B cell (primary cell): ENCODE results near the gene APPBP2. TPM values are rescaled to one million over a fixed set of nuclear protein-coding genes. Genes with fewer than 3 reads are reported as not detected.

Source experiments
- ATAC-seq: fragments of 200-7000 bp; cut with Tn5 transposase; one replicate; pipeline ENCODE4 v1.10.0; 2021; ENCODE audit warnings: low read depth, mild to moderate bottlenecking, moderate number of reproducible peaks, moderate library complexity
- CTCF ChIA-PET: fragments of 350-600 bp; sonication (Branson Sonifier 250); formaldehyde crosslinking; loops from one replicate; lab custom pipeline; 2021; ENCODE audit warnings: antibody characterized with exemption, inconsistent platforms; lab: Charles Lee
- POLR2A ChIA-PET: fragments of 350-600 bp; sonication (Branson Sonifier 250); formaldehyde crosslinking; loops from one replicate; lab custom pipeline; 2021; ENCODE audit warnings: antibody characterized with exemption; lab: Charles Lee
- DNase-seq: peaks from one replicate; pipeline ENCODE4 v3.0.0; 2013
- H2AFZ ChIP-seq: 2 replicates; pipeline ENCODE4 v1.6.1; 2012; ENCODE audit warnings: mild to moderate bottlenecking, low read depth, low read length; ENCODE audit not compliant: insufficient read depth, poor library complexity, severe bottlenecking
- H3K27ac ChIP-seq, 2 donors: 1 replicate in 1 of 2; 2 replicates in 1 of 2; pipeline ENCODE4 v1.5.1; 2012 to 2013; ENCODE audit warnings: low read length in 2 of 2, mild to moderate bottlenecking in 2 of 2, moderate library complexity in 1 of 2
- H3K27me3 ChIP-seq, 4 experiments: fragments of 200-600 bp in 1 of 4; sonication (generic) in 1 of 4; replicated peaks in 1 of 4; 1 replicate in 2 of 4; 2 replicates in 2 of 4; pipeline versions ENCODE4 v1.6.1 to v1.7.0; 2013 to 2016; ENCODE audit warnings: low read length in 3 of 4, mild to moderate bottlenecking in 2 of 4, mixed read lengths in 1 of 4, moderate library complexity in 1 of 4; ENCODE audit not compliant: insufficient read depth in 4 of 4, control insufficient read depth in 3 of 4; ENCODE audit errors: control extremely low read depth in 1 of 4
- H3K36me3 ChIP-seq, 2 experiments: replicated peaks in 1 of 2; 1 replicate in 1 of 2; 2 replicates in 1 of 2; pipeline versions ENCODE4 v1.6.1 to v1.7.1; 2013; ENCODE audit warnings: low read length in 1 of 2; ENCODE audit not compliant: insufficient read depth in 2 of 2, control insufficient read depth in 1 of 2; ENCODE audit errors: control extremely low read depth in 1 of 2, extremely low read depth in 1 of 2
- H3K4me1 ChIP-seq, 2 donors: fragments of 200-600 bp in 1 of 2; sonication (generic) in 1 of 2; 1 replicate in 1 of 2; 2 replicates in 1 of 2; pipeline versions ENCODE4 v1.5.1 to v1.6.1; 2013 to 2017; ENCODE audit warnings: low read length in 2 of 2; ENCODE audit not compliant: control insufficient read depth in 2 of 2, insufficient read depth in 2 of 2
- H3K4me2 ChIP-seq: replicated peaks from 2 replicates; pipeline ENCODE3; 2012; ENCODE audit warnings: mild to moderate bottlenecking, low read depth, low read length; ENCODE audit not compliant: poor library complexity, severe bottlenecking
- H3K4me3 ChIP-seq, 5 experiments: fragments of 200-600 bp in 1 of 5; sonication (generic) in 1 of 5; 1 replicate in 3 of 5; 2 replicates in 2 of 5; pipeline versions ENCODE4 v1.5.1 to v1.7.0; 2011 to 2016; ENCODE audit warnings: low read length in 4 of 5, mild to moderate bottlenecking in 4 of 5, low read depth in 2 of 5, control low read depth in 1 of 5, moderate library complexity in 1 of 5; ENCODE audit not compliant: insufficient read depth in 1 of 5; ENCODE audit errors: control extremely low read depth in 1 of 5, extremely low read depth in 1 of 5
- H3K79me2 ChIP-seq: fragments of 200-600 bp; sonication (generic); one replicate; pipeline ENCODE4 v1.6.0; 2016; ENCODE audit warnings: low read length; ENCODE audit not compliant: control insufficient read depth, insufficient read depth
- H3K9ac ChIP-seq: fragments of 200-600 bp; sonication (generic); 2 replicates; pipeline ENCODE4 v1.6.1; 2017; ENCODE audit warnings: mild to moderate bottlenecking, low read length, moderate library complexity
- H3K9me3 ChIP-seq, 3 donors: one replicate each; pipeline versions ENCODE4 v1.6.1 to v1.7.1; 2013; ENCODE audit warnings: low read length in 2 of 3; ENCODE audit not compliant: control insufficient read depth in 2 of 3, insufficient read depth in 1 of 3; ENCODE audit errors: control extremely low read depth in 1 of 3
- H4K20me1 ChIP-seq: 2 replicates; pipeline ENCODE4 v1.6.0; 2012; ENCODE audit warnings: mild to moderate bottlenecking, low read length; ENCODE audit not compliant: insufficient read depth, control insufficient read depth, poor library complexity, severe bottlenecking
- H3K27ac Mint-ChIP-seq: one replicate; pipeline ENCODE4 v1.8.0; 2021; ENCODE audit warnings: mixed read lengths
- H3K27me3 Mint-ChIP-seq: one replicate; pipeline ENCODE4 v1.8.0; 2021; ENCODE audit warnings: mixed read lengths
- H3K4me1 Mint-ChIP-seq: one replicate; pipeline ENCODE4 v1.8.0; 2021; ENCODE audit warnings: mixed read lengths
- H3K4me3 Mint-ChIP-seq: one replicate; pipeline ENCODE4 v1.8.0; 2021; ENCODE audit warnings: mixed read lengths
- H3K9me3 Mint-ChIP-seq: one replicate; pipeline ENCODE4 v1.8.0; 2022; ENCODE audit warnings: mixed read lengths; ENCODE audit not compliant: insufficient read depth
- CTCF ChIP-seq: fragments of 200-600 bp; IDR thresholded peaks from one replicate; pipeline ENCODE4 v1.8.0; 2022; ENCODE audit warnings: antibody characterized with exemption, mild to moderate bottlenecking
- EZH2 ChIP-seq: IDR thresholded peaks from 2 replicates; pipeline ENCODE4 v1.6.1; 2012; ENCODE audit warnings: borderline replicate concordance, low read depth, mild to moderate bottlenecking, moderate library complexity, low read length; ENCODE audit not compliant: insufficient read depth, poor library complexity, severe bottlenecking
- WGBS: methylation state at CpG from one replicate; pipeline ENCODE4 v1.1.5; 2013; ENCODE audit warnings: missing lambda C conversion rate; ENCODE audit not compliant: insufficient coverage; 5-methylcytosine and 5-hydroxymethylcytosine counted together
- intact Hi-C: fragments of 100-400 bp; cut with micrococcal nuclease; formaldehyde crosslinking; loops from one replicate; pipeline ENCODE4 v1.10.0; 2022
- polyA plus RNA-seq: library from polyadenylated mRNA; depleted of rRNA; stranded (reverse); fragments of >200 nt; gene quantifications from 2 replicates; pipeline ENCODE4 v1.2.3, GENCODE V29; 2012
- total RNA-seq, 2 donors: library from RNA; stranded (reverse); fragments of 120-200 nt in 1 of 2; gene quantifications; 1 replicate in 1 of 2; 2 replicates in 1 of 2; pipeline versions ENCODE4 v1.2.3 to v1.2.4, GENCODE V29; 2013 to 2022

APPBP2 gene
- total and polyA plus RNA-seq, 2 donors (not counting 1 experiment from before 2014, with no cell fraction given), result 6.3 to 38.8 TPM

- H3K4me1 Mint-ChIP-seq, result peaks cover 11% of the 10 kb centered on the region
- H3K4me1 ChIP-seq, result no peaks in the 10 kb centered on the region
- H3K36me3 ChIP-seq, result peaks cover 5 to 18% of the 10 kb centered on the region in 2 experiments
- no CpG with 5 or more reads among the region's 2 CpGs for WGBS
- H3K4me3 Mint-ChIP-seq, result no peak overlapping the region
- no peak overlapping the region for H3K27ac Mint-ChIP-seq
- peaks cover 26% of the 10 kb centered on the region for H3K79me2 ChIP-seq
- no peak overlapping the region for H3K4me2 ChIP-seq
- H3K9me3 ChIP-seq, result no peaks in the 10 kb centered on the region
- H4K20me1 ChIP-seq, result peaks cover 44% of the 10 kb centered on the region
- H3K9ac ChIP-seq, result no peak overlapping the region
- H3K27me3 Mint-ChIP-seq, result no peaks in the 10 kb centered on the region
- H3K4me3 ChIP-seq, result no peak overlapping the region
- POLR2A ChIA-PET, result no interaction called here
- DNase-seq (no peak), ATAC-seq (no peak)
- H3K9me3 Mint-ChIP-seq, result no peaks in the 10 kb centered on the region
- intact Hi-C loops, result no loop called here
- TF ChIP-seq CTCF, result no peak
- no peak for TF ChIP-seq EZH2
- H3K27me3 ChIP-seq, result no peaks in the 10 kb centered on the region
- H2AFZ ChIP-seq, result no peak overlapping the region
- CTCF ChIA-PET, result no interaction called here
- no peak overlapping the region for H3K27ac ChIP-seq
Observed at GRCh38 chr17:60501589-60501988, 24.5 kb downstream of the APPBP2 start.

DNA sequence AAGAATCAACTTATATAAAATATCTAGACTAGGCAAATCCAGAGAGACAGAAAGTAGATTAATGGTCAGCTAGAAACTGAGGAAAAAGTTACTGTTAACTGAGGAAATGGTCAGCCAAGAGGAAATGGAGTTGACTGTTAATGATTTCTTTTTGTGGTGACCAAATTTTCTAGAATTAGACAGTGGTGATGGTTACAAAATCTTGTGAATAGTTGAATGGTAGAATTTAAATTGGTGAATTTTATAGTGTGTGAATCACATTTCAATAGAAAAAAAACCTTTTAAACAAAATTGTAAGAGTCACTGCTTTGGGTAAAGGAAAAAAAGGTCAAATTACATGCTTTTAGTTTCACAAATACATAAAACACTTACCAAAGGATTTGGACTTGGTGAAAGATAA, 30.0 kb downstream of the APPBP2 start:
- Histone ChIP-seq H3K79me2 (peaks cover 4% of the 10 kb centered on the region), H3K9ac (no peak overlapping the region), H4K20me1 (peaks cover 12% of the 10 kb centered on the region), H3K4me3 (no peak overlapping the region), H3K36me3 (peaks cover 14 to 54% of the 10 kb centered on the region in 2 experiments), H3K4me1 (no peaks in the 10 kb centered on the region), H3K27ac (no peak overlapping the region), H2AFZ (no peak overlapping the region), H3K4me2 (no peak overlapping the region), H3K27me3 (no peaks in the 10 kb centered on the region), H3K9me3 (peaks cover 1 to 18% (median 11%) of the 10 kb centered on the region in 3 donors)
- ATAC-seq (no peak), DNase-seq (no peak)
- CTCF ChIA-PET, result no interaction called here
- Mint-ChIP-seq H3K27me3 (no peaks in the 10 kb centered on the region), H3K4me3 (no peak overlapping the region), H3K27ac (no peak overlapping the region), H3K4me1 (no peaks in the 10 kb centered on the region), H3K9me3 (peaks cover 3% of the 10 kb centered on the region)
- TF ChIP-seq EZH2 (no peak), CTCF (no peak)
- intact Hi-C loops, result no loop called here
- POLR2A ChIA-PET, result no interaction called here
